HepG2 (cell line): ENCODE data around the gene ING5. TPM values are rescaled to one million over a fixed set of nuclear protein-coding genes. Genes with fewer than 3 reads are reported as not detected.

ENCODE experiments used
- GFI1 ChIP-seq: sonication (generic); formaldehyde crosslinking; IDR thresholded peaks from 2 replicates; pipeline ENCODE4 v1.5.0; 2020; ENCODE audit warnings: missing genetic modification reagents, mild to moderate bottlenecking, borderline replicate concordance
- HNF4A ChIP-seq: sonication (generic); formaldehyde crosslinking; IDR thresholded peaks from 2 replicates; pipeline ENCODE4 v1.4.0; 2020; ENCODE audit warnings: missing genetic modification reagents
- HOMEZ ChIP-seq: IDR thresholded peaks from 2 replicates; pipeline ENCODE4 v1.6.1; 2016; ENCODE audit warnings: low read depth
- KMT2A ChIP-seq: sonication (generic); formaldehyde crosslinking; IDR thresholded peaks from 2 replicates; pipeline ENCODE4 v1.4.0; 2020; ENCODE audit warnings: missing genetic modification reagents
- MXI1 ChIP-seq: IDR thresholded peaks from 3 replicates; pipeline ENCODE4 v1.6.1; 2012; ENCODE audit warnings: low read depth, low read length, inconsistent platforms, borderline replicate concordance
- NKX3-1 ChIP-seq: sonication (generic); formaldehyde crosslinking; IDR thresholded peaks from 2 replicates; pipeline ENCODE4 v1.5.0; 2020; ENCODE audit warnings: missing genetic modification reagents
- SSRP1 ChIP-seq: IDR thresholded peaks from 2 replicates; pipeline ENCODE4 v1.6.1; 2016; ENCODE audit warnings: control low read depth
- TRIM24 ChIP-seq: sonication (generic); formaldehyde crosslinking; IDR thresholded peaks from 2 replicates; pipeline ENCODE4 v1.8.0; 2022; ENCODE audit warnings: mild to moderate bottlenecking, missing genetic modification reagents
- U2AF2 ChIP-seq: fragments of 200-400 bp; formaldehyde crosslinking; IDR thresholded peaks from 2 replicates; pipeline ENCODE4 v1.6.1; 2017; ENCODE audit warnings: low read depth, mild to moderate bottlenecking, low read length
- ZFP36L2 ChIP-seq: sonication (generic); formaldehyde crosslinking; IDR thresholded peaks from 2 replicates; pipeline ENCODE4 v1.4.0; 2020; ENCODE audit warnings: missing genetic modification reagents
- ZNF225 ChIP-seq: sonication (generic); formaldehyde crosslinking; IDR thresholded peaks from 2 replicates; pipeline ENCODE4 v1.4.0; 2020; ENCODE audit warnings: mild to moderate bottlenecking, missing genetic modification reagents
- ZNF556 ChIP-seq: sonication (generic); formaldehyde crosslinking; IDR thresholded peaks from 2 replicates; pipeline ENCODE4 v1.4.0; 2020; ENCODE audit warnings: mild to moderate bottlenecking, missing genetic modification reagents, borderline replicate concordance
- ZNF567 ChIP-seq: sonication (generic); formaldehyde crosslinking; IDR thresholded peaks from 2 replicates; pipeline ENCODE4 v1.8.1; 2023; ENCODE audit warnings: mild to moderate bottlenecking, missing genetic modification reagents, borderline replicate concordance
- ZNF577 ChIP-seq: sonication (generic); formaldehyde crosslinking; IDR thresholded peaks from 2 replicates; pipeline ENCODE4 v1.4.0; 2020; ENCODE audit warnings: mild to moderate bottlenecking, low read depth, missing genetic modification reagents, borderline replicate concordance
- ZNF598 ChIP-seq: sonication (generic); formaldehyde crosslinking; IDR thresholded peaks from 2 replicates; pipeline ENCODE4 v1.5.1; 2020; ENCODE audit warnings: mild to moderate bottlenecking, missing genetic modification reagents, borderline replicate concordance
- ZNF747 ChIP-seq: sonication (generic); formaldehyde crosslinking; IDR thresholded peaks from 2 replicates; pipeline ENCODE4 v1.8.1; 2023; ENCODE audit warnings: missing genetic modification reagents, mild to moderate bottlenecking, borderline replicate concordance
- polyA plus RNA-seq, 8 experiments: library from polyadenylated mRNA; depleted of rRNA in 3 of 8; stranded (reverse) in 7 of 8; unstranded in 1 of 8; fragments of >200 nt; fragmentation: Illumina TruSeq in 4 of 8; extraction: Trizol in 4 of 8; gene quantifications; 2 replicates each; pipeline versions ENCODE4 v1.2.1 to v1.2.3, GENCODE V29; 2011 to 2016; ENCODE audit warnings: low read depth in 4 of 8, missing spikeins in 1 of 8, mixed read lengths in 1 of 8; ENCODE audit not compliant: insufficient read depth in 1 of 8
- total RNA-seq, 5 experiments: library from RNA; depleted of rRNA; stranded (reverse); fragments of >200 nt; fragmentation: Illumina TruSeq; extraction: Trizol; gene quantifications; 2 replicates each; pipeline ENCODE4 v1.2.3, GENCODE V29; 2016; ENCODE audit warnings: low read depth in 1 of 5
- TF ChIP-seq, protein P1 (sequence below): sonication (generic); formaldehyde crosslinking; IDR thresholded peaks from 2 replicates; pipeline ENCODE4 v1.4.0; 2020; ENCODE audit warnings: missing genetic modification reagents; ENCODE audit errors: not compliant biosample characterization
- TF ChIP-seq, protein P2 (sequence below): sonication (generic); formaldehyde crosslinking; IDR thresholded peaks from 2 replicates; pipeline ENCODE4 v1.9.0; 2021; ENCODE audit warnings: missing genetic modification reagents, mild to moderate bottlenecking, borderline replicate concordance
- TF ChIP-seq, protein P3 (sequence below): sonication (generic); formaldehyde crosslinking; IDR thresholded peaks from 2 replicates; pipeline ENCODE4 v1.5.0; 2020; ENCODE audit warnings: mild to moderate bottlenecking, missing genetic modification reagents, borderline replicate concordance
- TF ChIP-seq, protein P4 (sequence below): sonication (generic); formaldehyde crosslinking; IDR thresholded peaks from 2 replicates; pipeline ENCODE4 v1.8.0; 2022; ENCODE audit warnings: mild to moderate bottlenecking, missing genetic modification reagents
- TF ChIP-seq, protein P5 (sequence below): sonication (generic); formaldehyde crosslinking; IDR thresholded peaks from 2 replicates; pipeline ENCODE4 v1.8.0; 2022; ENCODE audit warnings: mild to moderate bottlenecking, missing genetic modification reagents, moderate library complexity

ING5 gene
- total and polyA plus RNA-seq, 2 of the 13 experiments (the other 11 are each of a cell fraction or from before 2014, with no cell fraction given): 61.9 to 71.9 TPM

GRCh38 chr2:241686650-241687425, 15.0 kb upstream of the ING5 start, which contains the start of gene DTYMK (continued):
- TF ChIP-seq MXI1 (peak; percentile 94; the same call in 2 of the 3 replicates), ZNF556 (CRISPR knock-in tag) (peak; percentile 68), KMT2A (CRISPR knock-in tag) (peak; percentile 78; the same call in 1 of the 2 replicates), GFI1 (CRISPR knock-in tag) (peak; percentile 53; the same call in 1 of the 2 replicates), NKX3-1 (CRISPR knock-in tag) (0 out of 2 replicates have a peak, but pooled peaks have one; percentile 27), HNF4A (CRISPR knock-in tag) (peak; percentile 28; the same call in 1 of the 2 replicates), ZNF747 (CRISPR knock-in tag) (peak; percentile 64; the same call in 1 of the 2 replicates), ZNF225 (CRISPR knock-in tag) (peak; percentile 42; the same call in 1 of the 2 replicates), HOMEZ (CRISPR knock-in tag) (no peak), ZFP36L2 (CRISPR knock-in tag) (no peak), TRIM24 (CRISPR knock-in tag) (peak; percentile 12; the same call in 1 of the 2 replicates), U2AF2 (no peak), ZNF567 (CRISPR knock-in tag) (peak; percentile 81; the same call in 1 of the 2 replicates), SSRP1 (no peak), ZNF577 (CRISPR knock-in tag) (0 out of 2 replicates have a peak, but pooled peaks have one; percentile 29), ZNF598 (CRISPR knock-in tag) (no peak)
- TF ChIP-seq, protein P1, sequence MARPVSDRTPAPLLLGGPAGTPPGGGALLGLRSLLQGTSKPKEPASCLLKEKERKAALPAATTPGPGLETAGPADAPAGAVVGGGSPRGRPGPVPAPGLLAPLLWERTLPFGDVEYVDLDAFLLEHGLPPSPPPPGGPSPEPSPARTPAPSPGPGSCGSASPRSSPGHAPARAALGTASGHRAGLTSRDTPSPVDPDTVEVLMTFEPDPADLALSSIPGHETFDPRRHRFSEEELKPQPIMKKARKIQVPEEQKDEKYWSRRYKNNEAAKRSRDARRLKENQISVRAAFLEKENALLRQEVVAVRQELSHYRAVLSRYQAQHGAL: peak; percentile 63
- TF ChIP-seq, protein P2, sequence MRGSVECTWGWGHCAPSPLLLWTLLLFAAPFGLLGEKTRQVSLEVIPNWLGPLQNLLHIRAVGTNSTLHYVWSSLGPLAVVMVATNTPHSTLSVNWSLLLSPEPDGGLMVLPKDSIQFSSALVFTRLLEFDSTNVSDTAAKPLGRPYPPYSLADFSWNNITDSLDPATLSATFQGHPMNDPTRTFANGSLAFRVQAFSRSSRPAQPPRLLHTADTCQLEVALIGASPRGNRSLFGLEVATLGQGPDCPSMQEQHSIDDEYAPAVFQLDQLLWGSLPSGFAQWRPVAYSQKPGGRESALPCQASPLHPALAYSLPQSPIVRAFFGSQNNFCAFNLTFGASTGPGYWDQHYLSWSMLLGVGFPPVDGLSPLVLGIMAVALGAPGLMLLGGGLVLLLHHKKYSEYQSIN (CRISPR knock-in tag): no peak
- TF ChIP-seq, protein P3, sequence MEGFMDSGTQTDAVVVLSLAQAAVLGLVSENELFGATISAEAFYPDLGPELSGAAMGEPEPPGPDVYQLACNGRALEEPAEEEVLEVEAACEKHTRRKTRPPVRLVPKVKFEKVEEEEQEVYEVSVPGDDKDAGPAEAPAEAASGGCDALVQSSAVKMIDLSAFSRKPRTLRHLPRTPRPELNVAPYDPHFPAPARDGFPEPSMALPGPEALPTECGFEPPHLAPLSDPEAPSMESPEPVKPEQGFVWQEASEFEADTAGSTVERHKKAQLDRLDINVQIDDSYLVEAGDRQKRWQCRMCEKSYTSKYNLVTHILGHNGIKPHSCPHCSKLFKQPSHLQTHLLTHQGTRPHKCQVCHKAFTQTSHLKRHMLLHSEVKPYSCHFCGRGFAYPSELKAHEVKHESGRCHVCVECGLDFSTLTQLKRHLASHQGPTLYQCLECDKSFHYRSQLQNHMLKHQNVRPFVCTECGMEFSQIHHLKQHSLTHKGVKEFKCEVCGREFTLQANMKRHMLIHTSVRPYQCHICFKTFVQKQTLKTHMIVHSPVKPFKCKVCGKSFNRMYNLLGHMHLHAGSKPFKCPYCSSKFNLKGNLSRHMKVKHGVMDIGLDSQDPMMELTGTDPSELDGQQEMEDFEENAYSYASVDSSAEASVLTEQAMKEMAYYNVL (CRISPR knock-in tag): peak; percentile 72; the same call in 1 of the 2 replicates
- TF ChIP-seq, protein P4, sequence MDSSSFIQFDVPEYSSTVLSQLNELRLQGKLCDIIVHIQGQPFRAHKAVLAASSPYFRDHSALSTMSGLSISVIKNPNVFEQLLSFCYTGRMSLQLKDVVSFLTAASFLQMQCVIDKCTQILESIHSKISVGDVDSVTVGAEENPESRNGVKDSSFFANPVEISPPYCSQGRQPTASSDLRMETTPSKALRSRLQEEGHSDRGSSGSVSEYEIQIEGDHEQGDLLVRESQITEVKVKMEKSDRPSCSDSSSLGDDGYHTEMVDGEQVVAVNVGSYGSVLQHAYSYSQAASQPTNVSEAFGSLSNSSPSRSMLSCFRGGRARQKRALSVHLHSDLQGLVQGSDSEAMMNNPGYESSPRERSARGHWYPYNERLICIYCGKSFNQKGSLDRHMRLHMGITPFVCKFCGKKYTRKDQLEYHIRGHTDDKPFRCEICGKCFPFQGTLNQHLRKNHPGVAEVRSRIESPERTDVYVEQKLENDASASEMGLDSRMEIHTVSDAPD: no peak; the same call in 1 of the 2 replicates
- TF ChIP-seq, protein P5, sequence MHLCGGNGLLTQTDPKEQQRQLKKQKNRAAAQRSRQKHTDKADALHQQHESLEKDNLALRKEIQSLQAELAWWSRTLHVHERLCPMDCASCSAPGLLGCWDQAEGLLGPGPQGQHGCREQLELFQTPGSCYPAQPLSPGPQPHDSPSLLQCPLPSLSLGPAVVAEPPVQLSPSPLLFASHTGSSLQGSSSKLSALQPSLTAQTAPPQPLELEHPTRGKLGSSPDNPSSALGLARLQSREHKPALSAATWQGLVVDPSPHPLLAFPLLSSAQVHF (CRISPR knock-in tag): peak; percentile 83
